HepG2 (cell line): ENCODE results near the gene RNFT2.

Experiments
- DRAP1 ChIP-seq: IDR thresholded peaks from 2 replicates; pipeline ENCODE4 v1.6.1; 2016; ENCODE audit warnings: missing genetic modification reagents, missing compliant biosample characterization
- ESRRA ChIP-seq: sonication (generic); formaldehyde crosslinking; IDR thresholded peaks from 2 replicates; pipeline ENCODE4 v1.5.1; 2020; ENCODE audit warnings: mild to moderate bottlenecking, low read depth, missing genetic modification reagents
- POLR2AphosphoS5 ChIP-seq: IDR thresholded peaks from 2 replicates; pipeline ENCODE4 v1.6.1; 2012; ENCODE audit warnings: low read depth, low read length

- no peak for TF ChIP-seq DRAP1
- no peak for TF ChIP-seq ESRRA (CRISPR knock-in tag)
- no peak for TF ChIP-seq POLR2AphosphoS5
Measured at GRCh38 chr12:116807546-116807945, 69.4 kb downstream of the RNFT2 start.
